ENCODE results near the gene EYS.

DNA sequence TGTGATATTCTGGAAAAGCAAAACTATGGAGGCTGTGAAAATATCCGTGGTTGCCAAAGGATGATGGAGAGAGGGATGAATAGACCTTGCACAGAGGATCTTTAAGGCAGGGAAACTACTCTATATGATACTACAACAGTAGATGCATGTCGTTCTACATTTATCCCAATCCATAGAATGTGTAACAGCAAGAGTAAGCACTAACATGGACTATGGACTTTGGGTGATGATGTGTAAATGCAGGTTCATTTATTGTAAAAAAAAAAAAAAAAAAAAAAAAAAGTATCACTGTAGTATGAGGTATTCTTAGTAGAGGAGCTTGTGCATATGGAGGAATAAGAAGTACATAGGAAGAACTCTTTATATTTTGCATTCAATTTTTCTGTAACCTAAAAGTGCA lies 1563.9 kb downstream of the EYS start:
- TF ChIP-seq, protein P1, sequence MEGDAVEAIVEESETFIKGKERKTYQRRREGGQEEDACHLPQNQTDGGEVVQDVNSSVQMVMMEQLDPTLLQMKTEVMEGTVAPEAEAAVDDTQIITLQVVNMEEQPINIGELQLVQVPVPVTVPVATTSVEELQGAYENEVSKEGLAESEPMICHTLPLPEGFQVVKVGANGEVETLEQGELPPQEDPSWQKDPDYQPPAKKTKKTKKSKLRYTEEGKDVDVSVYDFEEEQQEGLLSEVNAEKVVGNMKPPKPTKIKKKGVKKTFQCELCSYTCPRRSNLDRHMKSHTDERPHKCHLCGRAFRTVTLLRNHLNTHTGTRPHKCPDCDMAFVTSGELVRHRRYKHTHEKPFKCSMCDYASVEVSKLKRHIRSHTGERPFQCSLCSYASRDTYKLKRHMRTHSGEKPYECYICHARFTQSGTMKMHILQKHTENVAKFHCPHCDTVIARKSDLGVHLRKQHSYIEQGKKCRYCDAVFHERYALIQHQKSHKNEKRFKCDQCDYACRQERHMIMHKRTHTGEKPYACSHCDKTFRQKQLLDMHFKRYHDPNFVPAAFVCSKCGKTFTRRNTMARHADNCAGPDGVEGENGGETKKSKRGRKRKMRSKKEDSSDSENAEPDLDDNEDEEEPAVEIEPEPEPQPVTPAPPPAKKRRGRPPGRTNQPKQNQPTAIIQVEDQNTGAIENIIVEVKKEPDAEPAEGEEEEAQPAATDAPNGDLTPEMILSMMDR (conservative IDR thresholded peaks at IDR 0.05) = no peak
- TF ChIP-seq ZFX (IDR thresholded peaks at IDR 0.05) = no peak

Measured in C4-2B (cell line).